Suppressor macrophage treated with lipopolysaccharide for 4 hours (primary cell): ENCODE results near the gene SH3BP2.

Source experiments
- DNase-seq: peaks from one replicate; pipeline ENCODE4 v3.0.0-alpha.2; 2020

SH3BP2 gene

GRCh38 chr4:2805712-2806389 lies 13.0 kb downstream of the SH3BP2 start:
- DNase-seq: no peak

- no peak for DNase-seq
These were observed 13.8 kb downstream of the SH3BP2 start for GRCh38 chr4:2806390-2807355.

GRCh38 chr4:2807571-2807970 lies 14.7 kb downstream of the SH3BP2 start:
- no peak for DNase-seq

GRCh38 chr4:2808001-2808400 lies 15.1 kb downstream of the SH3BP2 start:
- DNase-seq: no peak

DNA sequence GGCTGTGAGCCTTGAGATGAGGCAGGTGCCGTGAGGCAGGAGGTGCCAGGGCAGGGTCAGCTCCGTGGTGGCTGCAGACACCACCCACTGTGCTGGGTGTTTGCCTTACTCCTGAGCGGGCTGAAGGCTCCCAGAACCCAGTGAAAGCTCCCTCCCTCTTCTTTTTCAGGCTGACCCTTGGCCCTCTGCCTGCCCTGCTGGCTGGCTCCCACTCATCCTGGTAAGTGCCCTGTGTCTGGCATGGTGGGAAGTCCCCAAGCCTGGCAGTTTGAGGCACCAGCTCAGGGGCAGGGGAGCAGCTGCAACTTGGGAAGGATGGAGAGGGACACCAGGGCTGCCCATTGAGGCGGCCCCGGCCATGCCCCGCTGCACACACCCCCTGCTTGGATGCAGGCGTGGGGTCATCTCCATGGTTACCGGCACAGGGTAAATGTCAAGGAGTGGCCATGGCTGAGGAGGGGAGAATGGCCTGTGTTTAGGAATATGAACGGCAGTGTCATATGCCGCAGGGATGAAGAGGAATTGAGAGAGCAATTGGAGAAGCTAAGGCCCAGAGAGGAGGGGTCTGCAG lies 16.8 kb downstream of the SH3BP2 start:
- DNase-seq: no peak

- no peak for DNase-seq
These were observed 17.5 kb downstream of the SH3BP2 start for GRCh38 chr4:2810388-2810787.

DNA sequence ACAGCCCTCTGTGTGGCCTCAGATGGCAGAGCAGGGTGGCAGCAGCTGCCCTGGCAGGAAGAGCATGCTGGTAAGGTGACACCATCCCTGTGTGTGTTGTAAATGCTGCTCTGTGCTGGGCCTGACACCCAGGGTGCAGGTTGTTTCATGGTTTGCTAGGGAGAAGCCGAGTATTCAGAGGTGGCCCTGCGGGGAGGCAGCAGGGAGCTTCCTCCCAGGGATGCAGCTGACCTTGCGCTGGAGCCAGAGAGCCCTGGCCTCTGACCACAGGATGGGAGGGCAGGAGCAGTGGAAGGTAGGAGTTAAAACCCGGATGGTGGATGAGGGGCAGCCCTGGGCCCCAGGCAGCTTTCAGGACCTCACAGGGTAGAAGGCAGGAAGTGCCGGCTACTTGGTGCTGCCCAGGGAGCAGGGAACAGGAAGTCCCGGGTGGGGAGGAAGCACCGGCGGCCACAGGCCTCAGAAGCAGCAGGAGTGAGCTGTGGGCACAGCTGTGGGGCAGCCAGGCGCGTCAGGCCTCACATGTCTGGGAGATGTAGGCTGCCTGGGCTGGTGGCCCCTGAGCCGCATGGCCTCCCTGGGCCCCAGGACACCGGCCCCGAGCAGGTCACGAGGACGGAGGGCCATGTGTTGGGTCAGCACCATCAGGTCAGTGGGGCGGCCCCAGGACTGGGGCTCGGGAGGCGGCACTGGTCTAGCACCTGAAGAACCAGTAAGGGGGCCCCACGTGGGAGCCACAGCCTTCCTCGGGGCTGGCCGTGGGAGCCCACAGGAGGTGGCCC lies 19.1 kb downstream of the SH3BP2 start:
- peak; percentile 85 for DNase-seq

DNA sequence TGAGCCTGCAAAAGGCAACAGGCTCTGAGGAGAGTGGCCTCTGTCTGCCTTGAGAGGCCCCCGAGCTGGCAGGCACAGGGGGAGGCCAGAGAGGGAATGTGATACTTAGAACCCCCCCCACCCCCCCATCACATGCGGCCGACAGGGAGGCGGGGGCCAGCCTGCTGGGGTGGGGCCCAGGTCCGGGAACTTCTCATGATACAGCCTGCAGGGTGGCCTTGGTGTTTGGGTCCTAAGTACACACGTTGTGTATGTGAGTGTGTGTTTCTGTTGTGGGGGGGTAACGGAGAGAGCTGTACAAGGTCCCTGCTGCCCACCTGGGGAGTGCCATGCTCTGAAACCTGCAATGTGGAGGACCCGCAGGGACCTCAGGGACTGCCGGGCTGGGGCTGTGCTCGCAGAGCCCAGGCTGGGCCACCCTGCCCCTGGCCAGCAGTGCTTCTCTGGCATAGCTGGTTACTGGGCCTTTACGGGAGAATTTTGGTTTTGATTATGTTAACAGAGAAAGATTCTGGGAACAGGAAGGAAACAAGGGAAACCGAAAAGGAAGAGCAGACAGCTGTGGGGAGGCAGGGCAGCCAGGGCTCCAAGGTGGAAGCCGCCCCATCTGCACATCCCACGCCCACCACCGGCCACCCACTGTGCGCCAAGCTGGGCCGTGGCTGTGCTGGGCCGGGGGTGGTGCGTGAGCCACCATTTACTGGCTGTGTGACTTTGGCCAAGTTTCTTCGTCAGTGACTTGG lies 19.9 kb downstream of the SH3BP2 start:
- peak; percentile 74 for DNase-seq

DNA sequence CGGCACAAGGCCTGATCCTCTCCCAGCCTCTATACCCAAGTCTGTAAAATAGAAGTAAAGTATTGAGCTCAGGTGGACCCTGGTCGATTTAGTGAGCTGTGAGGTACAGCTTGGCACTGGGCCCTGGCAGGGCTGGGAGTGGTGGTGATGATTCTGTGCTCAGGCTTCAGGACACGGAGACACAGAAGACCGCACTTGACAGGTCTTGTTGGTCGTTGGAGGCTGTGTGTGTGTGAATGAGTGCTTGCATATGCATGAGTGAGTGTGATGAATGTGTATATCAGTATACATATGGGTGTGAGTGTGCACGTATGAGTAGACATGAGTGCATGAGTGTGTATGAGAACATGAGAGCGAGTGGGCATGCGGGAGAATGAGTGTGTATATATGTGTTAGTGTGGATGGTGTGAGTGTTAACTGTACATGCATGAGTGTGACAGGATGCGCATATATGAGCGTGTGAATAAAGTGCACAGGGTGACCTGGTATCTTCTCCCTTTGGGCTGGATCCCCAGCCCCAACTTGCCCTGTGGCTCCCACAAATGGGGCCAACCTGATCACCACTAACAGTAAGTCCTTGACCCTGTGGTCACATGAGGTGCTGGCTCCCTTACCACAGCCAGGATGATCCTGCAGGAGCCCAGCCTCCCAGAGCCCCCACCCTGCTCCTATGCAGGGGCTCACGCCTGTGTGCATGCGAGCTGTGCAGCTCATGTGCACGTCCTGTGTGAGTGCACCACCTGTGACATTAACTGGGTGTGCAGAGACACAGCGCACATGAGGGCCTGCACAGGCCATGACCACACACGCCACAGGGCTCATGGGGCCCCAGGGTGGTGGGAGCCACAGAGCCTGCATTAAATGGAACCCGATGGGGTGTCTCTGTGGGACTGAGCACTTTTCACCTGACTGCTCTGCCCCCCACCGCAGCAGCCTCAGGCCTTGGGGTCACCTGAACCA lies 20.8 kb downstream of the SH3BP2 start:
- DNase-seq: no peak

DNA sequence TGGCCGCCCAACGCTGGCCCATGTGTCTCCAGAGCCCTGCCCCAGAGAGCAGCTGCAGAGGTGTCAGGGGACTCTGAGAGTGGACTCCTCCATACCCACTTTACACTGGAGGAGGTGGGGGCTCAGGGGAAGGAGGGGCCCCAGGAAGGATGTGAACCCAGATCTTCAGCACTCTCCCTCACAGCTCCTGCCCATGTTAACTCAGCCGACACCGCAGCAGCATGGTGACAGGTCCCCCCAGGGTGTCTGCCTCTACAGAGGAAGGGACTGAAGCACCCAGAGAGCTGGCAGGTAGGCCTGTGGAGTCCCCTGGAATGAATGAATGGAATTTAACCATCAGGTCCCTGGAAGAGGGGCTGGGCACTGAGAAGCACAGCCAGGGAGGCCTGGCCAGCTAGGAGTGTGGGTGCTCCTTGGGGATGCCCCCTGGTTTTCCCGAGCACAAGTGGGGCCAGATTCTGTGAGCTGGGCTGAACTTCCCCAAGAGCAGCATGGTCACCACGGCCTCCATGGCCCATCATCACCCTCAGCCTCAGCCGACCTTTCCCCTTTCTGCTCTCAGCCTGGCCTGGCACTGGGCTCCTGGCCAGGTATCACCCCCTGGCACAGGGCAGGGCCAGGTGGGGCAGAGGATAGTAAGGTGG lies 21.9 kb downstream of the SH3BP2 start:
- peak; percentile 47 for DNase-seq

- no peak for DNase-seq
These were observed 23.6 kb downstream of the SH3BP2 start for GRCh38 chr4:2816401-2816954.

DNA sequence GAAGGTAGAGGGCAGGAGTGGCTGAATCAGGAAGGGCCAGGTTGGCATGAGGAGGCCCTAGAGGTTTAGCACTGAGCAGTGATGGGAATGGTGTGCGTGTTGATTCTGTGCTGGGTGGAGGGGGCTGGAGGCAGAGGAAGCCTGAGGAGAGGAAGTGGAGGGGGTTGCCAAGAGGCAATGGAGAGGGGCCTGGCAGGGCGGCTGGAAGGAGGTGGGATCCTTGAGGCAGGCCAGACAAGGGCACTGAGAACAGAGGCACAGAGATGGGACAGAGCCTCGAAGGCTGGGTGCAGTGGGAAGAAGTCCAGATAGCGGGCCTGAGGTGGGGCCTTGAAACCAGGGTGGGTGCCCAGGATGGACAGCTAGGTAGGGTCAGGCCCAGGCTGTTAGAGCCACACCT lies 24.3 kb downstream of the SH3BP2 start:
- DNase-seq: no peak

GRCh38 chr4:2817701-2818350 lies 24.9 kb downstream of the SH3BP2 start:
- DNase-seq: no peak

DNA sequence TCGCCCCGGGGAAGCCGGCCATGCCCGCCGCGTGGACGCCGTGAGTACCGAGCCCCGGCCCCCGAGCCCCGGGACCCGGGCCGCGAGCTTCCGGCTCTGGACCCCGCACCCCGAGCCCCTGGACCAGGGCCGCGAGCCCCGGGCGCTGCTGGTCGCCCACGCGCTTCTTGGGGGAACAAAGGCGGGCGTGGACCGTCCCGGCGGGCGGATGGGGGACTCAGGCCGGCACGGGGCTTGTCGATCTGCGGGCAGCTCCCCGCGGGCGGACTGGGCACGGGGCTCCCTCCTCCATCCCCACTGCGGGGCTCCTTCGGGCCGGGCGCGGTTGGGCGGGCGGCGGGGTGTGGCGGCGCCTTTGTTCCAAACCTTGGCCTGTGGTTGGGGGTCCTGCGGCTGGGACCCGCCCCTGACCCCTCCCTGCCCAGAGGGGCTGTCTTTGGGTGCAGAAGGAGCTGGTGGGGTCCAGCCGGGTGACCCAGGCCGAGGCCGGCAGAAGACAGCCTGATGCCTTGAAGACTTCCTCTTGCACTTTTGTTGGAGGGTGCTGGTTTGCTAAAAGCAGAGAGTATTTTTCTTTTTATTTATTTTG lies 25.6 kb downstream of the SH3BP2 start:
- DNase-seq: no peak

GRCh38 chr4:2819244-2820215 lies 26.6 kb downstream of the SH3BP2 start:
- no peak for DNase-seq

DNA sequence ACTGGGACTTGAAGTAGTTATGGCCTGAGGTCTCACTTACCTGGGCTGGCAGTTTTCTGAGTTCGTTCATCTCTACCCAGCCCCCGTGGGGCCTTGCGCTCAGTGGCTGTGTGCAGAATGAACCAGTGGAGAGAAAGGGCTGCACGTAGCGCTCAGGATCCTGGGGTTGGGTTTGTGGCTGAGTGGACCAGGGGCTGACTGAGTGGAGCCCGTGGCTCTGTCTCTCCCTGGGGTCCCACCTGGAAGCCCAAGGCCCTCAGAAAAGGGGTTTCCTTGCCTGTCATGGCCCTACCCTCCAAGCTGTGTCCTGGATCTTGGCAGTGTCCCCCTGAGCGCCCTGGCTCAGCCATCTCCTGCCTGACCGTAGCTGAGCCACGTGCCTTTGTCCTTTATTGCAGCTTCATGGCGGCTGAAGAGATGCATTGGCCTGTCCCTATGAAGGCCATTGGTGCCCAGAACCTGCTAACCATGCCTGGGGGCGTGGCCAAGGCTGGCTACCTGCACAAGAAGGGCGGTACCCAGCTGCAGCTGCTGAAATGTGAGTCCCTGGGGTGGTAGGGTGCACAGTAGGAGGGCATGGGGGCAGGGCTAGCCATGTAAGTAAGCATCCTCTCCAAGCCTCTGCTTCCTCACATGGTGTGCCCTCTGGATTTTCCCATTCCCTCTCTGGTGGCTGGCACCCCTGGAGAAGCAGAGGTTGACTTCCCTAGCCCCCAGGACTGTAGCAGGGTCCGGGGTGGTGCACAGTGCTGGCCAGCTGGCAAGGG lies 27.5 kb downstream of the SH3BP2 start:
- no peak for DNase-seq
